GM12874 (cell line): Measurements from ENCODE around the gene GRIK2.

Experiments
- TF ChIP-seq, protein P1 (sequence below): IDR thresholded peaks from 2 replicates; pipeline ENCODE4 v1.5.1; 2011; ENCODE audit warnings: low read depth, mild to moderate bottlenecking, control low read depth, low read length, moderate library complexity; ENCODE audit not compliant: insufficient read depth

The GRIK2 gene

GRCh38 chr6:102038964-102039363 is 645.5 kb downstream of the GRIK2 start:
- TF ChIP-seq, protein P1, sequence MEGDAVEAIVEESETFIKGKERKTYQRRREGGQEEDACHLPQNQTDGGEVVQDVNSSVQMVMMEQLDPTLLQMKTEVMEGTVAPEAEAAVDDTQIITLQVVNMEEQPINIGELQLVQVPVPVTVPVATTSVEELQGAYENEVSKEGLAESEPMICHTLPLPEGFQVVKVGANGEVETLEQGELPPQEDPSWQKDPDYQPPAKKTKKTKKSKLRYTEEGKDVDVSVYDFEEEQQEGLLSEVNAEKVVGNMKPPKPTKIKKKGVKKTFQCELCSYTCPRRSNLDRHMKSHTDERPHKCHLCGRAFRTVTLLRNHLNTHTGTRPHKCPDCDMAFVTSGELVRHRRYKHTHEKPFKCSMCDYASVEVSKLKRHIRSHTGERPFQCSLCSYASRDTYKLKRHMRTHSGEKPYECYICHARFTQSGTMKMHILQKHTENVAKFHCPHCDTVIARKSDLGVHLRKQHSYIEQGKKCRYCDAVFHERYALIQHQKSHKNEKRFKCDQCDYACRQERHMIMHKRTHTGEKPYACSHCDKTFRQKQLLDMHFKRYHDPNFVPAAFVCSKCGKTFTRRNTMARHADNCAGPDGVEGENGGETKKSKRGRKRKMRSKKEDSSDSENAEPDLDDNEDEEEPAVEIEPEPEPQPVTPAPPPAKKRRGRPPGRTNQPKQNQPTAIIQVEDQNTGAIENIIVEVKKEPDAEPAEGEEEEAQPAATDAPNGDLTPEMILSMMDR, result no peak

DNA sequence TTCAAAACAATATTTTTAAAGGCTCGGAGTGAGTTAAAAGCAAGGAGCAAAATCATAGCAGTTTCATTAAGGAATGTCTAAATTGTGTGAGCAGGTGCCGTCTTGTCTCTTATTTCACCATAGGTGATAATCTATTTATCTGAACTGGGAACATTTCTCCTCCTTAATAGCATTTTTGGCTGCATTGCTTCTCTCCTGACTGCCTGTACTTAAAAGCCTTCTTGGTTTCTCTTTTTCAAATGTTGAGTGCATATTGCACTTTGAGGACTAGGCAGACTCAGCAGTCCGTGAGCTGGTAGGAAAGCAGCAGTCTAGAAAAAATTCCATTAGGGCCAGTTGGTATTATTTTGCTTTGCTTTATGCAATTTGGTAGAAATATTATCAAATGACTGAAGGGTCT is 645.9 kb downstream of the GRIK2 start:
- TF ChIP-seq, protein P1, result no peak

DNA sequence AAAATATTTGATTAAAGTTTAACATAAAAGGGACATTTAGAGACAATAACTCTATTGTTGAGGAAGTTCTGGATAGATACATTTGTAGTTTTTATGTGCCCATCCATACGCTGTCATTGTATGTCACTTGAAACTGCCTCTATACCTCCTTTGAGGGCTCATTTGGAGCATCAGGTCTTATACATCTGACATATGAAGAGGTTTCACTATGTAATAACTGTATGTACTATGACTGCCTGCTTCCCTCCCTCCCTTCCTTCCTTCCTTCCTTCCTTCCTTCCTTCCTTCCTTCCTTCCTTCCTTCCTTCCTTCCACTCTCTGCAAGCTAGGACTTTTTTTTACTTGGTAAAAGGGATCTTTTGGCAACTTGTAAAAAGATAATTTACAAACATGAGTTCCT is 657.5 kb downstream of the GRIK2 start:
- TF ChIP-seq, protein P1, result no peak

DNA sequence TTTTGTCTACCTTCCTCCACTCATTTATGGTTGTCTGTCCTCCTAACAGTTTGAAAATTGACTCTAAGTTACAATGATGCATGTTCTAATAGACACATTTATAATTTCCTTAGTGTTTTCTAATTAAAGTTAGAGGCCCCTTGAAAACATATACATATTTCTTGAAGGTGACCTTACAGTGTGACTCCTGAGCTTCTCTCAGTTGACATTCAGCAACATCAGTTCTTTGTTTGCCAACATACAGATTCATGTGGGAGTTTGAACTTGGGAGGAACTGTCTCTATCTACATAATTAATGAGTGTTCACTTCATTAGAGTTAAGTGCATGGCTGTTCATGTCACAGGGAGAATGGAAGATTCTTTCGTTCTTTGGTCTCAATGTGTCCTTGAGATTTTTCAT is 658.2 kb downstream of the GRIK2 start:
- TF ChIP-seq, protein P1, result no peak

DNA sequence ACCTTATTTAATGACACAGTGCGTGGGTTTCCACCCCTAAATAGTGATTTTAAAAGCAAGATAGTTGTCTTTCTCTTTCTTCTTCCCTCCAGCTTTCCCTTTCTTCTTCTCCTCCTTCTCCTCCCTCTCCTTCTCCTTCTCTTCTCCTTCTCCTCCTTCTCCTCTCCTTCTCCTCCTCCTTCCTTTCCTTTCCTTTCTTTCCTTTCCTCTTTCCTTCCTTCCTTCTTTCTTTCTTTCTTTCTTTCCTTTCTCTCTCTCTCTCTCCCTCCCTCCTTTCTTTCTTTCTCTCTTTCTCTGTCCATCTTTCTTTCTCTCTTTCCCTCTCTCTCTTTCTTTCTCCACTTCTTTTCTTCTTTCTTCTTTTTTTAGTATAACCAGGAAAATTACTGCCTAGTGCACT is 670.6 kb downstream of the GRIK2 start:
- TF ChIP-seq, protein P1, result no peak

DNA sequence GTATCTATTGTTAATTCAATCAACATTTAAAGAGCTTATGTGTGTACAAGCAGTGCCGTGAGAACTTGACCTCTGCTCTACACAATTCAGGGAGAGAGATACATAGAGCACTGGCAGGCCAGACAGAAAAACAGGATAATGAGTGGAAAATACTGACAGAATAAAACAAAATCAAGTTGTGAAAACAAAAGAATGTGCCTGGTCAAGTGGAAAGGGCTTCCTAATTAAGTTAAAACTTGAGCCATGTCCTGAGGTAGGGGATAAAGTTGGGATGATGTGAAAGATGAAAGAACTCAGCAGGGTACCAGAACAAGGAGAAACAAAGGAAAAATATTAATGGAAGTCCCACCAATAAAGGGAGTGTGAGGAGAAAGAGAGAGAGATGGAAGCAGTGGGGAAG is 672.8 kb downstream of the GRIK2 start:
- TF ChIP-seq, protein P1, result no peak

DNA sequence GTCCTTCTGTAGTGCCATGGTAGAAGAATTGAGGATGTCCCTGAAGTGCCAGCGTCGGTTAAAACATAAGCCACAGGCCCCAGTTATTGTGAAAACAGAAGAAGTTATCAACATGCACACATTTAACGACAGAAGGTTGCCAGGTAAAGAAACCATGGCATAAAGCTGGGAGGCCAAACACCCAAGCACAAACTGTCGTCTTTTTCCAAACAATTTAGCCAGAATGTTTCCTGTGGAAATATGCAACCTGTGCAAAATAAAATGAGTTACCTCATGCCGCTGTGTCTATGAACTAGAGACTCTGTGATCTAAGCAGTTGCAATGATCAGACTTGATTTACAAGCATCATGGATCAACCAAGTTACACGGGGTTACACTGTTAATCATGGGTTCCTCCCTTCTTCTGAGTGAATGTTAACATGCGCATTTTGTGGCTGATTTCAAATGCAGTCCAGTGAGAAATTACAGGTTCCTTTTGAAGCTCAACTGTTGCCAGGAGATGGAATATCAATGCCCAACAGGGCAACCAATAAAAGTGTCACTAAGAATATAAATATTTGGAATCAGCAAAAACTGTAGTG is 674.9 kb downstream of the GRIK2 start:
- TF ChIP-seq, protein P1, result no peak

DNA sequence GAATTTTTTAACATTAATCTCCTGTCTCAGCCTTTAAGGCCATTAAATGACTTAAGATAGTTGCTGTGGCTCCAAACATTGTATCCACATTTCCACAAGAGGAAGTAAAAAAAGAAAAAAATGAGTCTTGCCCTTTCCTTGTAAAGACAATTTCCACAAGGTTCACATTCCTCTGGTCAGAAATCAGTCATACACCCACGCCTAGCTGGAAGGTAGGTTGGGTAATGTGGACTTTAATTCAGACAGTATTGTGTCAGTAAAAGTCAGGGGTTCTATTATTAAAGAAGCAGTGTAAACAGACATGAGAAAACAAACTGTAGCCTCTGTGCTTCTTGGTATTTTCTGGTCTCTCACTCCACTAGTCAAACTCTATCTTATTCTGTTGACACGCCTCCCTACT is 682.0 kb downstream of the GRIK2 start:
- TF ChIP-seq, protein P1, result no peak
